GM23338 (cell line): ENCODE results near the gene SLC2A9.

Source experiments
- CREB1 ChIP-seq: fragments of 250-450 bp; sonication (Bioruptor Pico); IDR thresholded peaks from 2 replicates; pipeline ENCODE4 v1.5.0; 2020; ENCODE audit warnings: low read depth, mild to moderate bottlenecking, moderate library complexity
- EZH2 ChIP-seq: fragments of 200-600 bp; sonication (generic); IDR thresholded peaks from one replicate; pipeline ENCODE4 v1.8.0; 2017; ENCODE audit warnings: antibody characterized with exemption, mild to moderate bottlenecking, low read depth; ENCODE audit not compliant: unreplicated experiment
- EZH2phosphoT487 ChIP-seq: fragments of 200-600 bp; sonication (generic); IDR thresholded peaks from one replicate; pipeline ENCODE4 v1.8.1; 2018; ENCODE audit warnings: antibody characterized with exemption; ENCODE audit not compliant: unreplicated experiment
- JUNB ChIP-seq: IDR thresholded peaks from one replicate; pipeline ENCODE4 v1.6.1; 2016; ENCODE audit warnings: antibody characterized with exemption; ENCODE audit not compliant: unreplicated experiment
- NANOG ChIP-seq: IDR thresholded peaks from 2 replicates; pipeline ENCODE4 v1.6.1; 2016; ENCODE audit warnings: antibody characterized with exemption, borderline replicate concordance
- POLR2AphosphoS5 ChIP-seq: IDR thresholded peaks from 2 replicates; pipeline ENCODE4 v1.6.1; 2016; ENCODE audit warnings: antibody characterized with exemption, low read depth
- REST ChIP-seq: IDR thresholded peaks from one replicate; pipeline ENCODE4 v1.6.1; 2018; ENCODE audit warnings: antibody characterized with exemption; ENCODE audit not compliant: unreplicated experiment
- STAT1 ChIP-seq: IDR thresholded peaks from one replicate; pipeline ENCODE4 v1.6.1; 2016; ENCODE audit warnings: antibody characterized with exemption; ENCODE audit not compliant: unreplicated experiment
- ZNF114 ChIP-seq: fragments of 250-450 bp; sonication (Bioruptor Pico); IDR thresholded peaks from 2 replicates; pipeline ENCODE4 v1.5.0; 2020; ENCODE audit warnings: mild to moderate bottlenecking, moderate library complexity
- TF ChIP-seq, protein P1 (sequence below), 2 experiments: fragments of 200-600 bp in 1 of 2; sonication (generic) in 1 of 2; conservative IDR thresholded peaks; 2 replicates each; pipeline versions ENCODE4 v1.5.1 to v1.6.1; 2016 to 2017; ENCODE audit warnings: antibody characterized with exemption in 2 of 2, low read depth in 2 of 2, mild to moderate bottlenecking in 2 of 2, moderate library complexity in 1 of 2
- TF ChIP-seq, protein P2 (sequence below): IDR thresholded peaks from 2 replicates; pipeline ENCODE4 v1.6.1; 2016; ENCODE audit warnings: antibody characterized with exemption
- TF ChIP-seq, protein P3 (sequence below): fragments of 250-450 bp; sonication (Bioruptor Pico); IDR thresholded peaks from 2 replicates; pipeline ENCODE4 v1.5.0; 2020; ENCODE audit warnings: mild to moderate bottlenecking, moderate library complexity

DNA sequence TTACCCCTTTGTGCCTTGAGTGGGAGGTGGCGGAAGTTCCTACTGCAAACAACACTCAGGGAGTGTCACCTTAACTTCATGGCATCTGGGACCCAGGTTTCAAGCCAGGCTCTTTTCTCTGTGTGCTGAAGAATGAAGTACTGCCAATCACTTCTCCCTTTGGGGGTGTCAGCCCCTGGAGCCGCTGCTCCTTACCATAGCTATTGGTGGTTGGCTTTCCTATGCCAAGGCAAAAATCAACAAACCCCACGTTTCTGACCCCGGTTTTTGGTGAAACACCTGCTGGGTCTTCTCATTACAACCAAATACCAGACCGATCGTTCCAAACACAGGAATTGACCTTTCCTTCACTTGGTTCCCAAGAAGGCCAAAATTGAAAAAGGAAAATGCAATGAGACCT lies 19.7 kb upstream of the SLC2A9 start:
- TF ChIP-seq, protein P1, sequence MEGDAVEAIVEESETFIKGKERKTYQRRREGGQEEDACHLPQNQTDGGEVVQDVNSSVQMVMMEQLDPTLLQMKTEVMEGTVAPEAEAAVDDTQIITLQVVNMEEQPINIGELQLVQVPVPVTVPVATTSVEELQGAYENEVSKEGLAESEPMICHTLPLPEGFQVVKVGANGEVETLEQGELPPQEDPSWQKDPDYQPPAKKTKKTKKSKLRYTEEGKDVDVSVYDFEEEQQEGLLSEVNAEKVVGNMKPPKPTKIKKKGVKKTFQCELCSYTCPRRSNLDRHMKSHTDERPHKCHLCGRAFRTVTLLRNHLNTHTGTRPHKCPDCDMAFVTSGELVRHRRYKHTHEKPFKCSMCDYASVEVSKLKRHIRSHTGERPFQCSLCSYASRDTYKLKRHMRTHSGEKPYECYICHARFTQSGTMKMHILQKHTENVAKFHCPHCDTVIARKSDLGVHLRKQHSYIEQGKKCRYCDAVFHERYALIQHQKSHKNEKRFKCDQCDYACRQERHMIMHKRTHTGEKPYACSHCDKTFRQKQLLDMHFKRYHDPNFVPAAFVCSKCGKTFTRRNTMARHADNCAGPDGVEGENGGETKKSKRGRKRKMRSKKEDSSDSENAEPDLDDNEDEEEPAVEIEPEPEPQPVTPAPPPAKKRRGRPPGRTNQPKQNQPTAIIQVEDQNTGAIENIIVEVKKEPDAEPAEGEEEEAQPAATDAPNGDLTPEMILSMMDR (conservative IDR thresholded peaks at IDR 0.05; ENCODE audit: low read depth in 2 of 2) = no peak
- TF ChIP-seq EZH2 = no peak
- no peak for TF ChIP-seq EZH2phosphoT487
- TF ChIP-seq, protein P2, sequence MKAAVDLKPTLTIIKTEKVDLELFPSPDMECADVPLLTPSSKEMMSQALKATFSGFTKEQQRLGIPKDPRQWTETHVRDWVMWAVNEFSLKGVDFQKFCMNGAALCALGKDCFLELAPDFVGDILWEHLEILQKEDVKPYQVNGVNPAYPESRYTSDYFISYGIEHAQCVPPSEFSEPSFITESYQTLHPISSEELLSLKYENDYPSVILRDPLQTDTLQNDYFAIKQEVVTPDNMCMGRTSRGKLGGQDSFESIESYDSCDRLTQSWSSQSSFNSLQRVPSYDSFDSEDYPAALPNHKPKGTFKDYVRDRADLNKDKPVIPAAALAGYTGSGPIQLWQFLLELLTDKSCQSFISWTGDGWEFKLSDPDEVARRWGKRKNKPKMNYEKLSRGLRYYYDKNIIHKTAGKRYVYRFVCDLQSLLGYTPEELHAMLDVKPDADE = no peak
- no peak for TF ChIP-seq REST
- no peak for TF ChIP-seq POLR2AphosphoS5
- TF ChIP-seq, protein P3, sequence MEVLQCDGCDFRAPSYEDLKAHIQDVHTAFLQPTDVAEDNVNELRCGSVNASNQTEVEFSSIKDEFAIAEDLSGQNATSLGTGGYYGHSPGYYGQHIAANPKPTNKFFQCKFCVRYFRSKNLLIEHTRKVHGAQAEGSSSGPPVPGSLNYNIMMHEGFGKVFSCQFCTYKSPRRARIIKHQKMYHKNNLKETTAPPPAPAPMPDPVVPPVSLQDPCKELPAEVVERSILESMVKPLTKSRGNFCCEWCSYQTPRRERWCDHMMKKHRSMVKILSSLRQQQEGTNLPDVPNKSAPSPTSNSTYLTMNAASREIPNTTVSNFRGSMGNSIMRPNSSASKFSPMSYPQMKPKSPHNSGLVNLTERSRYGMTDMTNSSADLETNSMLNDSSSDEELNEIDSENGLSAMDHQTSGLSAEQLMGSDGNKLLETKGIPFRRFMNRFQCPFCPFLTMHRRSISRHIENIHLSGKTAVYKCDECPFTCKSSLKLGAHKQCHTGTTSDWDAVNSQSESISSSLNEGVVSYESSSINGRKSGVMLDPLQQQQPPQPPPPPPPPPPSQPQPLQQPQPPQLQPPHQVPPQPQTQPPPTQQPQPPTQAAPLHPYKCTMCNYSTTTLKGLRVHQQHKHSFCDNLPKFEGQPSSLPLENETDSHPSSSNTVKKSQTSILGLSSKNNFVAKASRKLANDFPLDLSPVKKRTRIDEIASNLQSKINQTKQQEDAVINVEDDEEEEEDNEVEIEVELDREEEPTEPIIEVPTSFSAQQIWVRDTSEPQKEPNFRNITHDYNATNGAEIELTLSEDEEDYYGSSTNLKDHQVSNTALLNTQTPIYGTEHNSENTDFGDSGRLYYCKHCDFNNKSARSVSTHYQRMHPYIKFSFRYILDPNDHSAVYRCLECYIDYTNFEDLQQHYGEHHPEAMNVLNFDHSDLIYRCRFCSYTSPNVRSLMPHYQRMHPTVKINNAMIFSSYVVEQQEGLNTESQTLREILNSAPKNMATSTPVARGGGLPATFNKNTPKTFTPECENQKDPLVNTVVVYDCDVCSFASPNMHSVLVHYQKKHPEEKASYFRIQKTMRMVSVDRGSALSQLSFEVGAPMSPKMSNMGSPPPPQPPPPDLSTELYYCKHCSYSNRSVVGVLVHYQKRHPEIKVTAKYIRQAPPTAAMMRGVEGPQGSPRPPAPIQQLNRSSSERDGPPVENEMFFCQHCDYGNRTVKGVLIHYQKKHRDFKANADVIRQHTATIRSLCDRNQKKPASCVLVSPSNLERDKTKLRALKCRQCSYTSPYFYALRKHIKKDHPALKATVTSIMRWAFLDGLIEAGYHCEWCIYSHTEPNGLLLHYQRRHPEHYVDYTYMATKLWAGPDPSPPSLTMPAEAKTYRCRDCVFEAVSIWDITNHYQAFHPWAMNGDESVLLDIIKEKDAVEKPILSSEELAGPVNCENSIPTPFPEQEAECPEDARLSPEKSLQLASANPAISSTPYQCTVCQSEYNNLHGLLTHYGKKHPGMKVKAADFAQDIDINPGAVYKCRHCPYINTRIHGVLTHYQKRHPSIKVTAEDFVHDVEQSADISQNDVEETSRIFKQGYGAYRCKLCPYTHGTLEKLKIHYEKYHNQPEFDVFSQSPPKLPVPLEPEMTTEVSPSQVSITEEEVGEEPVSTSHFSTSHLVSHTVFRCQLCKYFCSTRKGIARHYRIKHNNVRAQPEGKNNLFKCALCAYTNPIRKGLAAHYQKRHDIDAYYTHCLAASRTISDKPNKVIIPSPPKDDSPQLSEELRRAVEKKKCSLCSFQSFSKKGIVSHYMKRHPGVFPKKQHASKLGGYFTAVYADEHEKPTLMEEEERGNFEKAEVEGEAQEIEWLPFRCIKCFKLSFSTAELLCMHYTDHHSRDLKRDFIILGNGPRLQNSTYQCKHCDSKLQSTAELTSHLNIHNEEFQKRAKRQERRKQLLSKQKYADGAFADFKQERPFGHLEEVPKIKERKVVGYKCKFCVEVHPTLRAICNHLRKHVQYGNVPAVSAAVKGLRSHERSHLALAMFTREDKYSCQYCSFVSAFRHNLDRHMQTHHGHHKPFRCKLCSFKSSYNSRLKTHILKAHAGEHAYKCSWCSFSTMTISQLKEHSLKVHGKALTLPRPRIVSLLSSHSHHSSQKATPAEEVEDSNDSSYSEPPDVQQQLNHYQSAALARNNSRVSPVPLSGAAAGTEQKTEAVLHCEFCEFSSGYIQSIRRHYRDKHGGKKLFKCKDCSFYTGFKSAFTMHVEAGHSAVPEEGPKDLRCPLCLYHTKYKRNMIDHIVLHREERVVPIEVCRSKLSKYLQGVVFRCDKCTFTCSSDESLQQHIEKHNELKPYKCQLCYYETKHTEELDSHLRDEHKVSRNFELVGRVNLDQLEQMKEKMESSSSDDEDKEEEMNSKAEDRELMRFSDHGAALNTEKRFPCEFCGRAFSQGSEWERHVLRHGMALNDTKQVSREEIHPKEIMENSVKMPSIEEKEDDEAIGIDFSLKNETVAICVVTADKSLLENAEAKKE (CRISPR knock-in tag) = no peak
- TF ChIP-seq CREB1 (CRISPR knock-in tag) = no peak
- TF ChIP-seq STAT1 = no peak
- no peak for TF ChIP-seq JUNB
- TF ChIP-seq NANOG = no peak
- TF ChIP-seq ZNF114 = no peak
